Measurements from ENCODE around the gene NPDC1.
A peak's percentile ranks its signal among the peaks of the same experiment; 100 is the strongest.

The NPDC1 gene

DNA sequence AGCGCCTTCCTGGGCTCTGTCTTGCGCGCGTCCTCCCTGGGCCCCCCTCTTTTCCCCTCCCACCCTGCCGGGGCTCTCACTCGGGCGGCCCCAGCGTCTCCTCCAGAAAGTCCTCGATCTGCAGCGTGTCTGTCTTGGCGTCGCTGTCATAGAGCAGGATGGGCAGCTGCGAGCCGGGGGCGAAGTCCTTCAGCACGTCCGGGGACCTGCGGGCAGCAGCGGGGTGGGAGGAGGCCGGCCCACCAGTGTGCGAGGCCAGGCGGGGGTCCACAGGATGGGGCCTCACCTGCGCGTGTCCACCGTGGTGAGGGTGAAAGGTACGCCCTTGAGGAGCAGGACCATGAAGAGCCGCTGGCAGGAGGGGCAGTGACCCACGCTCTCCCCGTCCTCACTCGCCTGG, 50.6 kb downstream of the NPDC1 start:
- H3K4me3 ChIP-seq (ENCODE audit: low read depth in 1 of 2, low read length in 1 of 2) = no peak overlapping the region

GRCh38 chr9:136994888-136995230, 51.1 kb downstream of the NPDC1 start:
- TF ChIP-seq, protein P1, sequence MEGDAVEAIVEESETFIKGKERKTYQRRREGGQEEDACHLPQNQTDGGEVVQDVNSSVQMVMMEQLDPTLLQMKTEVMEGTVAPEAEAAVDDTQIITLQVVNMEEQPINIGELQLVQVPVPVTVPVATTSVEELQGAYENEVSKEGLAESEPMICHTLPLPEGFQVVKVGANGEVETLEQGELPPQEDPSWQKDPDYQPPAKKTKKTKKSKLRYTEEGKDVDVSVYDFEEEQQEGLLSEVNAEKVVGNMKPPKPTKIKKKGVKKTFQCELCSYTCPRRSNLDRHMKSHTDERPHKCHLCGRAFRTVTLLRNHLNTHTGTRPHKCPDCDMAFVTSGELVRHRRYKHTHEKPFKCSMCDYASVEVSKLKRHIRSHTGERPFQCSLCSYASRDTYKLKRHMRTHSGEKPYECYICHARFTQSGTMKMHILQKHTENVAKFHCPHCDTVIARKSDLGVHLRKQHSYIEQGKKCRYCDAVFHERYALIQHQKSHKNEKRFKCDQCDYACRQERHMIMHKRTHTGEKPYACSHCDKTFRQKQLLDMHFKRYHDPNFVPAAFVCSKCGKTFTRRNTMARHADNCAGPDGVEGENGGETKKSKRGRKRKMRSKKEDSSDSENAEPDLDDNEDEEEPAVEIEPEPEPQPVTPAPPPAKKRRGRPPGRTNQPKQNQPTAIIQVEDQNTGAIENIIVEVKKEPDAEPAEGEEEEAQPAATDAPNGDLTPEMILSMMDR (IDR thresholded peaks at IDR 0.05) = no peak
- H3K36me3 ChIP-seq = no peaks in the 10 kb centered on the region
- H3K9me3 ChIP-seq = no peaks in the 10 kb centered on the region
- peaks cover 45 to 83% of the 10 kb centered on the region in 2 experiments for H3K4me1 ChIP-seq (ENCODE audit: control insufficient read depth in 1 of 2, insufficient read depth in 1 of 2, low read depth in 1 of 2, low read length in 1 of 2)
- no peak overlapping the region for H3K27ac ChIP-seq
- no peak overlapping the region for H3K4me3 ChIP-seq (ENCODE audit: low read depth in 1 of 2, low read length in 1 of 2)
- H3K27me3 ChIP-seq = peaks cover 56% of the 10 kb centered on the region

More for the DNA sequence above, 50.6 kb downstream of the NPDC1 start:
- H3K27me3 ChIP-seq = peaks cover 51% of the 10 kb centered on the region
- TF ChIP-seq, protein P1 (IDR thresholded peaks at IDR 0.05) = no peak
- no peaks in the 10 kb centered on the region for H3K9me3 ChIP-seq
- H3K4me1 ChIP-seq (ENCODE audit: control insufficient read depth in 1 of 2, insufficient read depth in 1 of 2, low read depth in 1 of 2, low read length in 1 of 2) = peaks cover 50 to 88% of the 10 kb centered on the region in 2 experiments
- no peaks in the 10 kb centered on the region for H3K36me3 ChIP-seq
- no peak overlapping the region for H3K27ac ChIP-seq

DNA sequence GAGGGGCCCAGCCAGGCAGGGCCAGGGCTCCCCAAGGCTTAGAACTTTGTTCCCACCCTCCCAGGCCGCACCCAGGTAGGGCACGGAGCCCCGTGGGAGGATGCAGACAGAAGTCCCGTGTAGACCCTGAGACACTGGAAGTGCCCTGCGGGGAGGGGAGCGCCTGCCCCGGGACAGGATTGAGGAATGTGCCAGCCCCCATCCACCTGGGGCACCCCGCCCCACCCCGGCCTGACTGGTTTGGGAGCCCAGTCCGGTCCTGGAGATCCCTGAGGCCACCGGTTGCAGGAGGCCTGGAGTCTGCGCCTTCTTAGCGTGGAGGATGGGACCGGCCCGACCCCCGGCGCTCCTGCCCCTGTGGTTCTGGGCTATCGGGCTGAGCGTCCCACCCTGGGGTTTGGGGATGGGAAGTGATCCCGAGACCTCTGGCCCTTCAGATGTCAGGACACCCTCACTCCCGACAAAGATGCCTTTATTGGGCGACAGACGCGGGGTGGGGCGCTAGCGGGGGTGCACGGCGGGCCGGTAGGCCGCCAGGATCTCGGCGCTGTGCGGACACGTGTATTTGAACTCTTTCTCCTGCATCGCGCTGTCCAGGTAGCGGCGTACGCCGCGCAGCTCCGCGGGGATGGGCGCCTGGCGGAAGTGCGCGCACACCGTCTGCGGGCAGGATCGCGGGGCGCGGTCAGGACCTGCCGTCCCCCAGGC, 51.6 kb downstream of the NPDC1 start:
- Histone ChIP-seq H3K27ac (no peak overlapping the region), H3K27me3 (peaks cover 62% of the 10 kb centered on the region), H3K4me3 (ENCODE audit: low read depth in 1 of 2, low read length in 1 of 2) (no peak overlapping the region), H3K4me1 (ENCODE audit: control insufficient read depth in 1 of 2, insufficient read depth in 1 of 2, low read depth in 1 of 2, low read length in 1 of 2) (peaks cover 40 to 77% of the 10 kb centered on the region in 2 experiments), H3K9me3 (no peaks in the 10 kb centered on the region), H3K36me3 (no peaks in the 10 kb centered on the region)
- TF ChIP-seq, protein P1 (IDR thresholded peaks at IDR 0.05) = no peak

- H3K27me3 ChIP-seq = peaks cover 72% of the 10 kb centered on the region
- H3K36me3 ChIP-seq = no peaks in the 10 kb centered on the region
- H3K4me3 ChIP-seq (ENCODE audit: low read depth in 1 of 2, low read length in 1 of 2) = peak overlapping the region; percentile 75 to 93
- H3K4me1 ChIP-seq (ENCODE audit: control insufficient read depth in 1 of 2, insufficient read depth in 1 of 2, low read depth in 1 of 2, low read length in 1 of 2) = peaks cover 28 to 63% of the 10 kb centered on the region in 2 experiments
- no peaks in the 10 kb centered on the region for H3K9me3 ChIP-seq
- peak overlapping the region; percentile 94 for H3K27ac ChIP-seq
- TF ChIP-seq, protein P1 (IDR thresholded peaks at IDR 0.05) = no peak
These were observed 53.1 kb downstream of the NPDC1 start for GRCh38 chr9:136992819-136993369.

DNA sequence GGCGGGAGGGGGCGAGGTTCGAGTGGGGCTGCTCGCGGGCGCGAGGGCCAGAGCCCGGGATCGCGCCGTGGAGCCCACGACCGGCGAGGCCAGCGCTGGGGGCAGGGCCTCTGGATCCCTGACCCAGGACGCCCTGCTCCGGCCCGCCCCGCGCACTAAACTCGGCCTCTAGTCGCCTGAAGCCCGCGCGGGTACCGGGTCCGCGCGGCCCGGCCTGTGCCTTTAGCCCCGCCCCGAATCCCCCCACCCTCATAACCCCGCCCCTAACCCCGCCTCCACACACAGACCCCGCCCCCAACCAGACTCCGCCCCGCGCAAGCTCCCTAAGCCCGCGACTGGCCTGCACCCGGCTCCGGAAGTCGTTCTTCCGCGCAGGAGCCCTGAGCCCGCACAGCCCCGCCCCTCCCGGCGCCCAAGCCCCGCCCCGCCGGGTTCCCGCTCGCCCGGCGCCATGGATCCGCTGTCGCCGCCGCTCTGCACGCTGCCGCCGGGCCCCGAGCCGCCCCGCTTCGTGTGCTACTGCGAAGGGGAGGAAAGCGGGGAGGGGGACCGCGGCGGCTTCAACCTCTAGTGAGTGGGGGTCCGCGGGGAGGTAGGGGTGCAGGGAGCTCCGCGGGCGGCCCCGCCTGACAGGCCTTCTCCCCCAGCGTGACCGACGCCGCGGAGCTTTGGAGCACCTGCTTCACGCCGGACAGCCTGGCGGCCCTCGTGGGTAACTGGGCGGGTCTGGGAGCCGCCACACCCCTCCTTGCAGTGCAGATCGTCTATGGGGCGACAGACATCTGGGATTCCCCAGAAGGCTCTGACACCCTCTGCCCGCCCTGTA, 53.8 kb downstream of the NPDC1 start, which contains the start of gene PAXX:
TSS of gene PAXX (plus strand) at position 430 of the 826 bp plus-strand sequence. CDS start at position 452, 22 bp downstream.
- peaks cover 72% of the 10 kb centered on the region for H3K27me3 ChIP-seq
- H3K9me3 ChIP-seq = no peaks in the 10 kb centered on the region
- peak within 1 kb of the TSS; percentile 75 to 93 for H3K4me3 ChIP-seq (ENCODE audit: low read depth in 1 of 2, low read length in 1 of 2)
- TF ChIP-seq, protein P1 (IDR thresholded peaks at IDR 0.05) = peak; percentile 40
- no peaks in the 10 kb centered on the region for H3K36me3 ChIP-seq
- H3K27ac ChIP-seq = peak within 1 kb of the TSS; percentile 94
- peaks cover 28 to 56% of the 10 kb centered on the region in 2 experiments for H3K4me1 ChIP-seq (ENCODE audit: control insufficient read depth in 1 of 2, insufficient read depth in 1 of 2, low read depth in 1 of 2, low read length in 1 of 2)
